IPS-20b (cell line): Measurements from ENCODE around the gene SH3RF3.

Source experiments
- H3K27ac ChIP-seq: one replicate; pipeline ENCODE4 v1.5.1; 2013; ENCODE audit warnings: low read length
- H3K27me3 ChIP-seq: 2 replicates; pipeline ENCODE4 v1.6.1; 2013; ENCODE audit warnings: mild to moderate bottlenecking, low read length, inconsistent platforms; ENCODE audit not compliant: insufficient read depth
- H3K36me3 ChIP-seq: 2 replicates; pipeline ENCODE4 v1.6.1; 2013; ENCODE audit warnings: low read depth, mild to moderate bottlenecking, inconsistent platforms, low read length, moderate library complexity; ENCODE audit not compliant: insufficient read depth
- H3K4me1 ChIP-seq: 2 replicates; pipeline ENCODE4 v1.6.1; 2013; ENCODE audit warnings: mild to moderate bottlenecking, control low read depth, inconsistent platforms, low read length, moderate library complexity; ENCODE audit not compliant: insufficient read depth
- H3K4me3 ChIP-seq: 2 replicates; pipeline ENCODE4 v1.5.1; 2013; ENCODE audit warnings: mild to moderate bottlenecking, low read length, inconsistent platforms
- H3K9ac ChIP-seq: 2 replicates; pipeline ENCODE4 v1.6.1; 2013; ENCODE audit warnings: low read depth, mild to moderate bottlenecking, inconsistent platforms, low read length, moderate library complexity
- H3K9me3 ChIP-seq: 2 replicates; pipeline ENCODE4 v1.6.1; 2013; ENCODE audit warnings: mild to moderate bottlenecking, low read depth, low read length, inconsistent platforms; ENCODE audit not compliant: insufficient read depth

SH3RF3 gene

DNA sequence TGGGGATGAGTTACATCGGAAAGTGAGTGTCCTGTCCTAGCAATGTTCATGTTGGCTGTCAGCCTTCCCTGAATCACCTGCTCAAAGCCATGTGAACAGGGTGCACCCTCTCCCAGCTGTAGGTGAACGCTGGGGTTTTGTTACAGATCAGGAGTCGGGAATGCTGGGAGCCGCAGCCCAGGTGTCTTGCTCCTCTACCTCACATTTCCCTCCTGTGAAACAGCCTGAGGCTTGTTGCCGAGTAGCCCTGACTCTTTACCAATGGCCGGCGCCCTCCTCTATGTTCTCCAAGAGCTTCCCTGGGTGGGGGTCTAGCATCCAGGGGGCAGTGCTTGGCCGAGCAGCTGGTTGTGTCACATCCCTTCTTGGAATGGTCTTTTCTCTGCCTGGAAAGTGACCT, 164.7 kb downstream of the SH3RF3 start:
- H3K9ac ChIP-seq, result no peak overlapping the region
- no peaks in the 10 kb centered on the region for H3K27me3 ChIP-seq
- no peak overlapping the region for H3K4me3 ChIP-seq
- H3K27ac ChIP-seq, result no peak overlapping the region
- no peaks in the 10 kb centered on the region for H3K4me1 ChIP-seq
- no peaks in the 10 kb centered on the region for H3K36me3 ChIP-seq
- no peaks in the 10 kb centered on the region for H3K9me3 ChIP-seq

- no peak overlapping the region for H3K27ac ChIP-seq
- no peaks in the 10 kb centered on the region for H3K4me1 ChIP-seq
- no peaks in the 10 kb centered on the region for H3K27me3 ChIP-seq
- no peaks in the 10 kb centered on the region for H3K9me3 ChIP-seq
- H3K4me3 ChIP-seq, result no peak overlapping the region
- H3K9ac ChIP-seq, result no peak overlapping the region
- H3K36me3 ChIP-seq, result no peaks in the 10 kb centered on the region
Measured at GRCh38 chr2:109294523-109294922, 165.5 kb downstream of the SH3RF3 start.

DNA sequence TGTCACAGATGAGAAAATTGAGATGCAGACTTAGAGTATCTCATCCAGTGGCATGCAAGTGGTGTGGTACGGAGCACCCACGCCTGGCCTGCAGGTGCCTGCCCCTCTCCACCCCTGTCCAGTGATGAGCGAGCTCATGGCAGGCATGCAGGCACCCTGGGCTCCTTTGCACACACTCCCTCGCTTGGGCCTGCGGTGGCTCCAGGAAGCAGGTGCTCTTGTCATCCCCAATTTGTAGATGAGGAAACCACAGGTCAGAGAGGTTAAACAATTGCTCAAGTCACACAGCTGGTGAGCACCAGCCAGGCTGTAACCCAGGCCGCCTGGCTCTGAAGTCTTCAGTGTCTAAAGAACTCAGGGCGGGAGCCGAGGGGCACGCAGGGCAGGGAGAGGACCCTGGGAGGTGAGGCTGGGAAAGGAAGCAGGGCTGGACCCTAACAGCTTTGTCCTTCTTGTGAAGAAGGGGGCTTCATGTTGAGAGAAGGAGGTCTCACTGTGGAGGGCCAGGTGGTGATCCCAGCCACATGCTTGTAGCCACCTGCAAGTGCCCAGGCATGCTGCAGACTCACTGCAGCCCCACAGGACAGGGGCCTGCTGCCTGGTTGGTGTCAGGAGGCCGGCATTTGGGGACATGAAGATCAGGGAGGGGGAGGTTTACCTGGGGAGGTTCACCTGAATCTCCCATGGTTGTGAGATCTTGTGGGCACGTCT, 166.2 kb downstream of the SH3RF3 start:
- no peaks in the 10 kb centered on the region for H3K36me3 ChIP-seq
- H3K4me3 ChIP-seq, result no peak overlapping the region
- H3K27me3 ChIP-seq, result no peaks in the 10 kb centered on the region
- H3K4me1 ChIP-seq, result no peaks in the 10 kb centered on the region
- H3K9me3 ChIP-seq, result no peaks in the 10 kb centered on the region
- H3K9ac ChIP-seq, result no peak overlapping the region
- no peak overlapping the region for H3K27ac ChIP-seq

DNA sequence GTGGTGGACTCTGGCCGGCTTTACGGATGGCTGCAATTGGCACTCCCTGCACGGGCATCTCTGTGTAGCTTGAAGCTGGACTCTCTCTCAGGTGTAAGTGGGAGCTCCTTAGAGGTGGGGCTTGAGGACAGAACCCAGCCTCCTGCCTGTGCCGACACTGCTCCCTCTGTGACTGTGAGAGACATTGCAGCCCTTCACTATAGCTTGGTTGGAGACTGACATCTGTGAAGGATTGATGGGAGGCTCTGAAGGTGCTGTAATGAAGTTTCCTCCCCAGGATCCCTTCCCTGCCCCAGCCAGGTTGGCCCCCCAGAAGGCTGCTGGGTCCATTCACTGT, 166.7 kb downstream of the SH3RF3 start:
- Histone ChIP-seq H3K36me3 (no peaks in the 10 kb centered on the region), H3K27ac (no peak overlapping the region), H3K4me1 (no peaks in the 10 kb centered on the region), H3K9ac (no peak overlapping the region), H3K27me3 (no peaks in the 10 kb centered on the region), H3K9me3 (no peaks in the 10 kb centered on the region), H3K4me3 (no peak overlapping the region)

DNA sequence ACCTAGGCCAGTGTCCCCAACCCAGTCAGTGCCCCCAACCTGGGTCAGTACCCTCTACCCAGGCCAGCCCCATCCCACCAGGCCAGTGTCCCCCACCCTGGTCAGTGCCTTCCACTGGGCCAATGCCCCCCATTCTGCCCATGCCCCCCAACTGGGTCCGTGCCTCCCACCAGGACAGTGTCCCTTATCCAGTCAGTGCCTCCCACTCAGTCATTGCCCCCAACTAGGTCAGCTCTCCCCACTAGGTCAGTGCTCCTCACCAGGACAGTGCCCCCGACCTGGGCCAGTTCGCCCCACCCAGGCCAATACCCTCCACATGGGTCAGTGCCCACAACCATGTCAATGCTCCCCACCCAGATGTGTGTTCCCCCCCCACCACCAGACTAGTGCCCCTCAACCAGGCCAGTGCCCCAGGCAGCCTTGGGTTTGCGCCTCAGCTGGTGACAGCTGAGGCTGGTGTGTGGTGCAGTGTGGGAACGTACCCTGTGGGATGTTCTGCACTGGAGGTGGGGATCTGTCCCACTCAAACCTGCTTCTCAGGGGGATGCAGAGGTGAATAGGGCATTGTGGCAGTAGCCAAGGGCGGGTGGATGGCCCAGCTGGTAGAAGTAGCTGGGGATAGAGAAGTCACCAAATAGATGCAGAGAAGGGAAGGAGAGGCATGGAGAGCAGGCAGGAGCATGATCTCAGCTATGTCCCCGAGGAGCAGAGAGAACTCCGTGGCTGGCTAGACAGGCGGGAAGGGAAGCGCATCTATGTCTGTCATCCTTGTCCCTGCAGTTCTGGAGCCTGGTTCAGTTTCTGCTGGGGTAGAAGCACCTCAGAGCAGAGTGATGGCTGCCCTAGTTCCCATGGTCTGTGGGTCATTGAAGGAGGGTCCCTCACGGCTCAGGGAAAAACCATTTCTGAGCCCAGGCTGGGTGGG, 168.8 kb downstream of the SH3RF3 start:
- H3K9me3 ChIP-seq, result no peaks in the 10 kb centered on the region
- H3K4me3 ChIP-seq, result no peak overlapping the region
- no peaks in the 10 kb centered on the region for H3K4me1 ChIP-seq
- no peaks in the 10 kb centered on the region for H3K27me3 ChIP-seq
- no peak overlapping the region for H3K9ac ChIP-seq
- no peaks in the 10 kb centered on the region for H3K36me3 ChIP-seq
- H3K27ac ChIP-seq, result no peak overlapping the region

DNA sequence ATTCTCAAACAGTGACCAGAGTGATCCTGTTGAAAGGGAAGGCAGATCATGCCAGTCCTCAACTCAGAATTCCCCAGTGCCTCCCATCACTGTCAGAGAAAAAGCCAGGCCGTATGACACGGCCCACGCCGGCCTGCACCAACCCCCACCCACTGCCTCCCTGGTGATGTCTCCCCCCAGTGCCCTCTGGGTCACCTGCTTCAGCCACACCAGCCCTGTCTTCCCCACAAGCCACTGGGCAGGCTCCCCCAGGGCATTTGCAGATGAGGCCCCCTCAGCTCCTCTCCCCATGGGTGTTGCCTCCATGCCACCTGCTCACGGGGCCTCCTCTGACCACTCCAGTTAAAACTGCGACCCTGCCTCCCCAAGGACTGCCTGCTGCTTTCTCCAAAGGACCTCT, 169.8 kb downstream of the SH3RF3 start:
- Histone ChIP-seq H3K9me3 (no peaks in the 10 kb centered on the region), H3K4me1 (no peaks in the 10 kb centered on the region), H3K27me3 (no peaks in the 10 kb centered on the region), H3K36me3 (no peaks in the 10 kb centered on the region), H3K27ac (no peak overlapping the region), H3K4me3 (no peak overlapping the region), H3K9ac (no peak overlapping the region)

- Histone ChIP-seq H3K27ac (no peak overlapping the region), H3K36me3 (no peaks in the 10 kb centered on the region), H3K4me1 (no peaks in the 10 kb centered on the region), H3K9me3 (no peaks in the 10 kb centered on the region), H3K4me3 (no peak overlapping the region), H3K9ac (no peak overlapping the region), H3K27me3 (no peaks in the 10 kb centered on the region)
Measured at GRCh38 chr2:109299536-109299935, 170.5 kb downstream of the SH3RF3 start.

GRCh38 chr2:109300582-109300981, 171.6 kb downstream of the SH3RF3 start:
- Histone ChIP-seq H3K4me1 (no peaks in the 10 kb centered on the region), H3K9me3 (no peaks in the 10 kb centered on the region), H3K4me3 (no peak overlapping the region), H3K36me3 (no peaks in the 10 kb centered on the region), H3K27me3 (no peaks in the 10 kb centered on the region), H3K27ac (no peak overlapping the region), H3K9ac (no peak overlapping the region)

GRCh38 chr2:109301746-109302145, 172.7 kb downstream of the SH3RF3 start:
- no peaks in the 10 kb centered on the region for H3K9me3 ChIP-seq
- H3K9ac ChIP-seq, result no peak overlapping the region
- H3K27ac ChIP-seq, result no peak overlapping the region
- H3K4me1 ChIP-seq, result no peaks in the 10 kb centered on the region
- no peaks in the 10 kb centered on the region for H3K36me3 ChIP-seq
- H3K27me3 ChIP-seq, result no peaks in the 10 kb centered on the region
- no peak overlapping the region for H3K4me3 ChIP-seq

DNA sequence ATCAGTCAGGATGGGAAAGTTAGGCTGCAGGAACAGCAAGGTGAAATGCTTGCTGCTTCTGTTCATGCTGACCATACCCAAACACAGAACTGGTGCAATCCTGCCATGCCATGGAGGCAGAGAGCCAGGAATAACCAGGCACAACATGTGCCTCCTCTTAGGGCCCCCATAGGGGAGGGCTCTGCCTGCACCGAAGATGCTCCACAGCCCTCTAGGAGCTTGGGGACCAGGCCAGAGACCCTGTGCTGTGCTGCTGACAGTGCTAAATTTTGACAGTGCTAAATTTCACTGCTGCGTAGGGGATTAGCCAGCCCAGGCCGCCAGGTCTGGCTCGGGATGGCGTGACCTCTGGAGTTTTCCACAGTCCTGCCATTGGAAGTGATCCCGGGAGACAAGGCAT, 173.3 kb downstream of the SH3RF3 start:
- Histone ChIP-seq H3K9ac (no peak overlapping the region), H3K27me3 (no peaks in the 10 kb centered on the region), H3K36me3 (no peaks in the 10 kb centered on the region), H3K4me3 (no peak overlapping the region), H3K9me3 (no peaks in the 10 kb centered on the region), H3K27ac (no peak overlapping the region), H3K4me1 (no peaks in the 10 kb centered on the region)

DNA sequence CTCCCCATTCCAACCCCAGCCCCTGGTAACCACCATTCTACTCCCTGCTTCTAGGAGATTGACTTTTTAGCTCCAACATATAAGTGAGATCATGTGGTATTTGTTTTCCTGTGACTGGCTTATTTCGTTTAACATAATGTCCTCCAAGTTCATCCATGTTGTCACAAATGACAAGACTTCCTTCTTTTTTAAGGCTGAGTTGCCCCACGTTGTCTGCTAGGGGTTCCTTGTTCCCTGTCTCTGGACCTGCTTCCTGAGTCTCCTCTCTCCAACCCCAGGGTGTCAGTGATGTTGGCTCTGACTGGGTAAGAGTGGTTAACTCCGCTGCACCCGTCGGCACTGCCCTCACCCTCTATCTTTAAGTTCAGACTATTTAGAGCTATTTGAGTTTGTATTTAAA, 175.2 kb downstream of the SH3RF3 start:
- Histone ChIP-seq H3K27me3 (no peaks in the 10 kb centered on the region), H3K9me3 (no peaks in the 10 kb centered on the region), H3K36me3 (no peaks in the 10 kb centered on the region), H3K4me3 (no peak overlapping the region), H3K4me1 (no peaks in the 10 kb centered on the region), H3K9ac (no peak overlapping the region), H3K27ac (no peak overlapping the region)
